RWPE1 (cell line): Measurements from ENCODE around the gene DYNLRB2.

Experiments
- CTCF ChIA-PET: fragments of 350-600 bp; sonication (Branson Sonifier 250); formaldehyde crosslinking; extraction: SDS; loops from one replicate; lab custom pipeline; 2021; lab: Yijun Ruan, JAX
- POLR2A ChIA-PET: fragments of 400-600 bp; formaldehyde crosslinking; extraction: SDS; loops from one replicate; lab custom pipeline; 2020; ENCODE audit warnings: antibody characterized with exemption; ENCODE audit not compliant: low non-redundant PET; lab: Yijun Ruan, JAX
- DNase-seq: peaks from one replicate; pipeline ENCODE4 v3.0.0; 2012; ENCODE audit warnings: low spot score
- H3K27ac ChIP-seq: fragments of 450-650 bp; 2 replicates; pipeline ENCODE4 v1.5.1; 2017
- CTCF ChIP-seq: fragments of 450-650 bp; conservative IDR thresholded peaks from 2 replicates; pipeline ENCODE4 v1.5.1; 2017; ENCODE audit warnings: low read depth, mild to moderate bottlenecking

The DYNLRB2 gene

GRCh38 chr16:80540516-80541305 is at the start of gene DYNLRB2:
TSS of gene DYNLRB2 (plus strand) at chr16:80540993. CDS start at chr16:80541077, 84 bp downstream.
- ChIA-PET CTCF (interaction anchor here (0.6 to 0.7 kb wide), 2 partner anchors 42 to 828 kb away, joined by 3 read pairs; no protein-coding TSS in a partner anchor), POLR2A (no interaction called here)
- DNase-seq: peak; percentile 87
- no peak for TF ChIP-seq CTCF
- peak within 1 kb of the TSS; percentile 56 for H3K27ac ChIP-seq

- TF ChIP-seq CTCF: no peak
- CTCF ChIA-PET: interaction anchor here (0.6 kb wide), 1 partner anchor 1166 kb away, joined by 3 read pairs; no protein-coding TSS in a partner anchor
Observed at GRCh38 chr16:80500116-80500859, 40.5 kb upstream of the DYNLRB2 start.

GRCh38 chr16:80500961-80501525 is 39.8 kb upstream of the DYNLRB2 start:
- no peak for TF ChIP-seq CTCF
- DNase-seq: no peak
- ChIA-PET POLR2A (no interaction called here), CTCF (interaction anchor here (0.6 kb wide), 1 partner anchor 1167 kb away, joined by 3 read pairs; no protein-coding TSS in a partner anchor)
- H3K27ac ChIP-seq: no peak overlapping the region

More at GRCh38 chr16:80500116-80500859, 40.5 kb upstream of the DYNLRB2 start:
- POLR2A ChIA-PET: no interaction called here
- DNase-seq: no peak
- no peak overlapping the region for H3K27ac ChIP-seq

GRCh38 chr16:80503107-80503506 is 37.7 kb upstream of the DYNLRB2 start:
- ChIA-PET POLR2A (no interaction called here), CTCF (no interaction called here)
- DNase-seq: no peak
- no peak for TF ChIP-seq CTCF
- no peak overlapping the region for H3K27ac ChIP-seq

- ChIA-PET POLR2A (no interaction called here), CTCF (no interaction called here)
- TF ChIP-seq CTCF: no peak
- no peak for DNase-seq
- no peak overlapping the region for H3K27ac ChIP-seq
Observed at GRCh38 chr16:80507538-80507937, 33.3 kb upstream of the DYNLRB2 start.

- TF ChIP-seq CTCF: no peak
- DNase-seq: no peak
- no peak overlapping the region for H3K27ac ChIP-seq
- ChIA-PET POLR2A (no interaction called here), CTCF (interaction anchor here (0.8 to 1.0 kb wide), 2 partner anchors 16 to 17 kb away, joined by 3 read pairs; no protein-coding TSS in a partner anchor)
Observed at GRCh38 chr16:80509872-80510271, 30.9 kb upstream of the DYNLRB2 start.
